Measurements from ENCODE around the gene LHPP. TPM values are rescaled to one million over a fixed set of nuclear protein-coding genes. Genes with fewer than 3 reads are reported as not detected.

Gene LHPP
- total RNA-seq, 4 donors from 2014 or later = 12.3 to 25.0 (median 16.2) TPM

DNA sequence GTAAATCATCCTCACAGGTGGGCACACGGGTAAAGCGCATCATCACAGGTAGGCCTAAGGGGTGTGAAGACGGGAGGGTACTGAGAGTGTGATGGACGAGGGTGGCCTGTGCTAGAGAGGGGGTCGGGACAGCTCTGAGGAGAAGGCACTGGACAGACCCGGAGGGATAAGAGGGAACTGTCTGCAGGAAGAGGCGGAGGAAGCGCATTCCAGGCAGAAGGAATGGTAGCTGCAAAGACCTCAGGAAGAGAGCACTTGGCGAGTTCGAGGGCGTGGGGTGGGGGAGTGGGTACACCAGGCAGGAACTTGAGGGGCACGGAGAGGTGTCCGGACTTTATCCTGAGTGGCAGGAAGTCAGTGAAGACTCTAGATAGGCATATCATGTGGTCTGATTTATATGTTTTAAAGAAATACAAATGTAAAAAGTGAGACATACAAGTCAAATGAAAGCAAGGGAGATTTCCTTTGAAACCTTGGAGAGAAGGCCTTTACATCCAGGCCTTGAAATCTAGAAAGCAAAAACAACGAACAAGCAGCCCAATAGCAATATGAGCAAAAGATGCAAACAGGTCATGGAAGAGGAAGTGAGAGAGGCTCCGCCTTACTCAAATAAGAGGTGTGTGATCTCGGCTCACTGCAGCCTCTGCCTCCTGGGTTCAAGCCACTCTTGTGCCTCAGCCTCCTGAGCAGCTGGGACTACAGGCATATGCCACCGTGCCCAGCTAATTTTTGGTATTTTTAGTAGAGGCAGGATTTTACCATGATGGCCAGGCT, 3.6 kb downstream of the LHPP start:
- Histone ChIP-seq H3K9me3 (no peaks in the 10 kb centered on the region), H3K4me1 (peaks cover 0 to 8% (median 0%) of the 10 kb centered on the region in 3 donors), H3K36me3 (no peaks in the 10 kb centered on the region), H3K27me3 (no peaks in the 10 kb centered on the region), H3K4me3 (no peak overlapping the region), H3K27ac (no peak overlapping the region)
- WGBS, 2 donors (ENCODE audit: low coverage in 1 of 2) = 75 to 81% methylated on average over 15 of the region's 17 CpGs
- no peak for ATAC-seq
- TF ChIP-seq POLR2A (IDR thresholded peaks at IDR 0.05) (no peak), EP300 (IDR thresholded peaks at IDR 0.05) (no peak), POLR2AphosphoS5 (IDR thresholded peaks at IDR 0.05) (no peak)
- TF ChIP-seq, protein P1, sequence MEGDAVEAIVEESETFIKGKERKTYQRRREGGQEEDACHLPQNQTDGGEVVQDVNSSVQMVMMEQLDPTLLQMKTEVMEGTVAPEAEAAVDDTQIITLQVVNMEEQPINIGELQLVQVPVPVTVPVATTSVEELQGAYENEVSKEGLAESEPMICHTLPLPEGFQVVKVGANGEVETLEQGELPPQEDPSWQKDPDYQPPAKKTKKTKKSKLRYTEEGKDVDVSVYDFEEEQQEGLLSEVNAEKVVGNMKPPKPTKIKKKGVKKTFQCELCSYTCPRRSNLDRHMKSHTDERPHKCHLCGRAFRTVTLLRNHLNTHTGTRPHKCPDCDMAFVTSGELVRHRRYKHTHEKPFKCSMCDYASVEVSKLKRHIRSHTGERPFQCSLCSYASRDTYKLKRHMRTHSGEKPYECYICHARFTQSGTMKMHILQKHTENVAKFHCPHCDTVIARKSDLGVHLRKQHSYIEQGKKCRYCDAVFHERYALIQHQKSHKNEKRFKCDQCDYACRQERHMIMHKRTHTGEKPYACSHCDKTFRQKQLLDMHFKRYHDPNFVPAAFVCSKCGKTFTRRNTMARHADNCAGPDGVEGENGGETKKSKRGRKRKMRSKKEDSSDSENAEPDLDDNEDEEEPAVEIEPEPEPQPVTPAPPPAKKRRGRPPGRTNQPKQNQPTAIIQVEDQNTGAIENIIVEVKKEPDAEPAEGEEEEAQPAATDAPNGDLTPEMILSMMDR (IDR thresholded peaks at IDR 0.05) = no peak

DNA sequence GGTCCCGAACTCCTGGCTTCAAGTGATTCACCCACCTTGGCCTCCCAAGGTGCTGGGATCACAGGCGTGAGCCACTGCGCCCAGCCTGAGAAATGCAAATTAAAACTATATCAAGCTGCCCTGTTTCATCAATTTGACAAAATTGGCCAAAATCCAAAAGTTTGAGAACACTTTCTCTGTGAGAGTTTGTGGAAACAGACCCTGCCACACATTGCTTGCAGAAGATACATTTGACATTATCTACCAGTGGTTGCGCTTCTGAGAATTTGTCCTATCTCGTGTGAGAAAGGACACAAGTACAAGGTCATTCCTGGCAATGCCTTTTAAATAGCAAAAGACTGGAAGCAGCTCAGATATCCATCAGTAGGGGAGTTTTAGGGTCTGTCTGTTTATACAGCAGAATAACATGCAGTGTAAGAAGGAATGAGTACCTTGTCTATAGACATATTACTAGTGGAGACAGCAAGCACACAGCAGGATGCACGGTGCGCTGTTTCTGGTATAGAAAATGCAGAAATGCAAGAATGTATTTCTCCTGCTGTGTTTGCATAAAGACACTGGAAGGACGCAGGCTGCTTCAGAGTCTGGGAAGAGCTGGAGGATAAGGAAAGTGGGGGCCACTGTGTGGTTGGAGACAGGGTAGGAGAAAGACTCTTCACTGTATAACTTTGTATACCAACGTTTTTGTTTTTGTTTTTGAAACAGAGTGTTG, 4.3 kb downstream of the LHPP start:
- H3K4me1 ChIP-seq = peaks cover 0 to 8% (median 0%) of the 10 kb centered on the region in 3 donors
- 41 to 54% methylated on average over 6 to 7 of the region's 9 CpGs for WGBS, 2 donors (ENCODE audit: low coverage in 1 of 2)
- no peak for ATAC-seq
- TF ChIP-seq, protein P1 (IDR thresholded peaks at IDR 0.05) = no peak
- TF ChIP-seq POLR2AphosphoS5 (IDR thresholded peaks at IDR 0.05) (no peak), POLR2A (IDR thresholded peaks at IDR 0.05) (no peak), EP300 (IDR thresholded peaks at IDR 0.05) (no peak)
- no peaks in the 10 kb centered on the region for H3K36me3 ChIP-seq
- H3K4me3 ChIP-seq = no peak overlapping the region
- no peaks in the 10 kb centered on the region for H3K9me3 ChIP-seq
- H3K27ac ChIP-seq = no peak overlapping the region
- no peaks in the 10 kb centered on the region for H3K27me3 ChIP-seq

DNA sequence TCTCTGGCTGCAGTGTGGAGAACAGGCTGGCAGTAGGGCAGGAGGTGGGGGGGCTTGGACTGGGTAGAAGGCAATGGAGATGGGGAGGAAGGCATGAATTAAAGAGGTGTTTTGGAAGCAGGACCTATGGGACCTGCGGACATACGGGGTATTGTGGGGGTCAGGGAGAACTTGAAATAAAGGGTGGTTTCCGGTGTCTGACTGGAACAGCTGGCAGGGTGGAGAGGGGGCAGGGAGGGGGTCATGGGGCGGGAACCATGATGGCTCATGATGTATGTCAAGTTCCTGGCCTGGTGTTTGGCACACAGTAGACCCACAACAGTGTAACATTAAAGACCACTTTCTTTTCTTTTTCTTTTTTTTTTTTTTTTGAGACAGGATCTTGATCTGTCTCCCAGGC, 5.5 kb downstream of the LHPP start:
- Histone ChIP-seq H3K4me3 (no peak overlapping the region), H3K9me3 (no peaks in the 10 kb centered on the region), H3K4me1 (peaks cover 0 to 6% (median 0%) of the 10 kb centered on the region in 3 donors), H3K27me3 (no peaks in the 10 kb centered on the region), H3K27ac (no peak overlapping the region), H3K36me3 (no peaks in the 10 kb centered on the region)
- 89 to 93% methylated on average over 4 of the region's 4 CpGs for WGBS, 2 donors (ENCODE audit: low coverage in 1 of 2)
- no peak for TF ChIP-seq POLR2AphosphoS5 (IDR thresholded peaks at IDR 0.05)
- TF ChIP-seq, protein P1 (IDR thresholded peaks at IDR 0.05) = no peak
- TF ChIP-seq POLR2A (IDR thresholded peaks at IDR 0.05) = no peak
- no peak for TF ChIP-seq EP300 (IDR thresholded peaks at IDR 0.05)
- no peak for ATAC-seq

DNA sequence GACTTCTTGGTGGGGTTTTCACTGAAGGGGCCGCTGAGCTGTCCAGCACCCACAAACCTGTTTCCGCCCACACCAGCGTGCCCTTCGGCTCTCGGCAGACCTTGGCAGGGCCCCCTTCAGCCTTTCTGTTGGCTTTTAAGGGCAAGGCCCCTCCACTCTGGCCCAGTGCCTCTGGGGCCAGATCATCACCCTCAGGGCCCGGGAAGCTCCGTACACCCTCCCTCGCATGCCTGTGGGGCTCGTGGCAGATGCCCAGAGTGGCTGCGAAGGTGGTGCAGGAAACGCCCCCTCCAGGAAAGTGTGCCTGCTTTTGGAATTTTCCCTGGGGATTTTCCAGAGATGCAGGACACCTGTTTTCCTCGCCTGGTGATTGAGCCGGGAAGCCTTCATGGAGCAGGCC, 7.0 kb downstream of the LHPP start:
- Histone ChIP-seq H3K27me3 (no peaks in the 10 kb centered on the region), H3K9me3 (no peaks in the 10 kb centered on the region), H3K4me3 (no peak overlapping the region), H3K27ac (peak overlapping the region in 1 of 4 donors; percentile 22), H3K4me1 (no peaks in the 10 kb centered on the region), H3K36me3 (no peaks in the 10 kb centered on the region)
- ATAC-seq = no peak
- no peak for TF ChIP-seq POLR2A (IDR thresholded peaks at IDR 0.05)
- 60 to 100% methylated on average over 1 of the region's 13 CpGs for WGBS, 2 donors (ENCODE audit: low coverage in 1 of 2)

DNA sequence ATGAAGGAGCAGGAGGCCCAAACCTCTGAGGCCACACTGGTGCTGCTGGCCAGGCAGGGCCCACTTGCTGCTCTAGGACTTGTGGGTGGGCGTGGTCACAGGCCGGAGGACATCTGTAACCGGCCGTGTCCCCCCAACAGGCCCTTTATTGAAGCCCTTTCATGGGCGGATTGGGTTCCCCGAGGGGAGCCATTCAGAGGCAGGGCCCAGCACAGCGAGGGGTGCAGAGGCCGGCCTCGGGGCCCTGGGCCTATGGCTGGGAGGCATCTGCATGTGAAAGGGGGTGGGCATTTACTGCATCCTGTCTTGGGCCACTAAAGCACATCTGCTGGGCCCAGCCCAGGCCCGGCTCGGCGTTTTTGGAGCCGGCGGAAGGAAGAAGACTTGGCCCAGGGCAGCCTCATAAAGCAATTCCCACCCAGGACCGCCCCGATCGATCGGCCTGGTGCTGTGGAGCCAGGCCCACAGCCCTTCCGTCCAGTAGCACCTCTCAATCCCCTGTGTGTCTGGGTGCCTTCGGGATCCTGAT, 8.4 kb downstream of the LHPP start:
- no peak overlapping the region for H3K4me3 ChIP-seq
- no peak for ATAC-seq

More for the DNA sequence above, 8.4 kb downstream of the LHPP start:
- Histone ChIP-seq H3K27me3 (no peaks in the 10 kb centered on the region), H3K27ac (no peak overlapping the region), H3K4me1 (no peaks in the 10 kb centered on the region), H3K9me3 (no peaks in the 10 kb centered on the region), H3K36me3 (no peaks in the 10 kb centered on the region)
- no peak for TF ChIP-seq EP300 (IDR thresholded peaks at IDR 0.05)
- TF ChIP-seq POLR2AphosphoS5 (IDR thresholded peaks at IDR 0.05) = no peak
- TF ChIP-seq, protein P1 (IDR thresholded peaks at IDR 0.05) = no peak
- TF ChIP-seq POLR2A (IDR thresholded peaks at IDR 0.05) = no peak
- WGBS, 2 donors (ENCODE audit: low coverage in 1 of 2) = no CpG with 5 or more reads among the region's 20 CpGs
